GM23338 (cell line): ENCODE measurements around the gene CYTH3.

Source experiments
- CREB1 ChIP-seq: fragments of 250-450 bp; sonication (Bioruptor Pico); IDR thresholded peaks from 2 replicates; pipeline ENCODE4 v1.5.0; 2020; ENCODE audit warnings: low read depth, mild to moderate bottlenecking, moderate library complexity
- CTCF ChIP-seq, 2 experiments: fragments of 200-600 bp in 1 of 2; sonication (generic) in 1 of 2; conservative IDR thresholded peaks; 2 replicates each; pipeline versions ENCODE4 v1.5.1 to v1.6.1; 2016 to 2017; ENCODE audit warnings: antibody characterized with exemption in 2 of 2, low read depth in 2 of 2, mild to moderate bottlenecking in 2 of 2, moderate library complexity in 1 of 2
- ETS1 ChIP-seq: IDR thresholded peaks from 2 replicates; pipeline ENCODE4 v1.6.1; 2016; ENCODE audit warnings: antibody characterized with exemption
- EZH2 ChIP-seq: fragments of 200-600 bp; sonication (generic); IDR thresholded peaks from one replicate; pipeline ENCODE4 v1.8.0; 2017; ENCODE audit warnings: antibody characterized with exemption, mild to moderate bottlenecking, low read depth; ENCODE audit not compliant: unreplicated experiment
- EZH2phosphoT487 ChIP-seq: fragments of 200-600 bp; sonication (generic); IDR thresholded peaks from one replicate; pipeline ENCODE4 v1.8.1; 2018; ENCODE audit warnings: antibody characterized with exemption; ENCODE audit not compliant: unreplicated experiment
- JUNB ChIP-seq: IDR thresholded peaks from one replicate; pipeline ENCODE4 v1.6.1; 2016; ENCODE audit warnings: antibody characterized with exemption; ENCODE audit not compliant: unreplicated experiment
- POLR2AphosphoS5 ChIP-seq: IDR thresholded peaks from 2 replicates; pipeline ENCODE4 v1.6.1; 2016; ENCODE audit warnings: antibody characterized with exemption, low read depth
- REST ChIP-seq: IDR thresholded peaks from one replicate; pipeline ENCODE4 v1.6.1; 2018; ENCODE audit warnings: antibody characterized with exemption; ENCODE audit not compliant: unreplicated experiment
- ZNF331 ChIP-seq: fragments of 250-450 bp; sonication (Bioruptor Pico); IDR thresholded peaks from 2 replicates; pipeline ENCODE4 v1.5.0; 2020; ENCODE audit warnings: low read depth, mild to moderate bottlenecking, moderate library complexity
- ZNF462 ChIP-seq: fragments of 250-450 bp; sonication (Bioruptor Pico); IDR thresholded peaks from 2 replicates; pipeline ENCODE4 v1.5.0; 2020; ENCODE audit warnings: mild to moderate bottlenecking, moderate library complexity

GRCh38 chr7:6179620-6180343 lies 92.6 kb downstream of the CYTH3 start:
- TF ChIP-seq CTCF (conservative IDR thresholded peaks at IDR 0.05; ENCODE audit: low read depth in 2 of 2): no peak
- no peak for TF ChIP-seq REST
- TF ChIP-seq EZH2: no peak
- TF ChIP-seq EZH2phosphoT487: no peak
- no peak for TF ChIP-seq POLR2AphosphoS5
- no peak for TF ChIP-seq JUNB
- no peak for TF ChIP-seq ZNF462 (CRISPR knock-in tag)
- TF ChIP-seq CREB1 (CRISPR knock-in tag): no peak
- no peak for TF ChIP-seq ETS1
- no peak for TF ChIP-seq ZNF331 (CRISPR knock-in tag)
